ENCODE results near the gene SLC39A3. TPM values are rescaled to one million over a fixed set of nuclear protein-coding genes. Genes with fewer than 3 reads are reported as not detected.

SLC39A3 gene
- total and polyA plus RNA-seq, 2 of the 8 experiments (the other 6 are each of a cell fraction or from before 2014, with no cell fraction given), result 33.0 to 52.9 TPM

GRCh38 chr19:2761876-2762782 lies 22.3 kb upstream of the SLC39A3 start:
- H3K4me3 ChIP-seq (ENCODE audit: extremely low read depth in 1 of 4, insufficient read depth in 2 of 4, low read depth in 3 of 4, low read length in 4 of 4), result no peak overlapping the region
- no peak overlapping the region for H3K27ac ChIP-seq (ENCODE audit: low read depth, low read length)
- CTCF ChIA-PET (ENCODE audit: partially characterized antibody), result no interaction called here
- no peak overlapping the region for H2AFZ ChIP-seq (ENCODE audit: low read length)
- no peak overlapping the region for H4K91ac ChIP-seq (replicated peaks; ENCODE audit: insufficient read length, low read length)
- H3K23ac ChIP-seq (ENCODE audit: insufficient read length), result no peak overlapping the region
- no peak overlapping the region for H3K9ac ChIP-seq (replicated peaks in 1 of 4; ENCODE audit: extremely low read depth in 1 of 4, low read depth in 3 of 4, low read length in 3 of 4)
- no peak overlapping the region for H2BK12ac ChIP-seq (ENCODE audit: low read depth, low read length)
- FAIRE-seq, result no peak
- H4K8ac ChIP-seq (ENCODE audit: extremely low read depth, insufficient read depth, low read length), result no peak overlapping the region
- H3K4me1 ChIP-seq (replicated peaks in 1 of 4; ENCODE audit: control insufficient read depth in 3 of 4, insufficient read depth in 4 of 4, low read length in 3 of 4), result no peaks in the 10 kb centered on the region
- H3K79me2 ChIP-seq (ENCODE audit: control insufficient read depth in 1 of 2, insufficient read depth in 2 of 2, low read length in 2 of 2), result no peaks in the 10 kb centered on the region
- POLR2A ChIA-PET (ENCODE audit: partially characterized antibody), result no interaction called here
- H3K23me2 ChIP-seq (ENCODE audit: low read depth, low read length), result no peaks in the 10 kb centered on the region
- H4K20me1 ChIP-seq (replicated peaks in 1 of 2; ENCODE audit: control insufficient read depth in 1 of 2, insufficient read depth in 2 of 2, low read length in 2 of 2), result peaks cover 4 to 13% of the 10 kb centered on the region in 2 experiments
- no peak overlapping the region for H3K14ac ChIP-seq (ENCODE audit: insufficient read length)
- no peak overlapping the region for H2BK20ac ChIP-seq (ENCODE audit: low read length)
- no peak overlapping the region for H3K4ac ChIP-seq (replicated peaks; ENCODE audit: insufficient read length, low read depth, low read length)
- H3K4me2 ChIP-seq (ENCODE audit: insufficient read depth in 1 of 2, low read depth in 2 of 2, low read length in 2 of 2), result no peak overlapping the region
- no peak overlapping the region for H2BK15ac ChIP-seq (ENCODE audit: low read length)
- no peak overlapping the region for H2BK120ac ChIP-seq (replicated peaks; ENCODE audit: low read depth, low read length)
- TF ChIP-seq SAP30 (IDR thresholded peaks at IDR 0.05; ENCODE audit: insufficient read depth, insufficient replicate concordance, low read length), result no peak
- TF ChIP-seq ATF2 (IDR thresholded peaks at IDR 0.05; ENCODE audit: low read length), result no peak
- TF ChIP-seq KDM4A (IDR thresholded peaks at IDR 0.05; ENCODE audit: low read depth, low read length, severe bottlenecking), result no peak
- no peak for TF ChIP-seq CREB1 (IDR thresholded peaks at IDR 0.05)
- TF ChIP-seq GTF2F1 (IDR thresholded peaks at IDR 0.05; ENCODE audit: borderline replicate concordance, low read depth, low read length), result no peak
- no peak for TF ChIP-seq EP300 (IDR thresholded peaks at IDR 0.05; ENCODE audit: borderline replicate concordance in 1 of 2, low read depth in 2 of 2, low read length in 2 of 2)
- no peak for TF ChIP-seq TEAD4 (IDR thresholded peaks at IDR 0.05; ENCODE audit: low read depth, low read length)
- TF ChIP-seq KDM5A (IDR thresholded peaks at IDR 0.05; ENCODE audit: low read length), result no peak
- DNase-seq (ENCODE audit: low read depth in 1 of 2, low spot score in 2 of 2), result no peak
- H3K79me1 ChIP-seq (ENCODE audit: low read depth, low read length), result no peaks in the 10 kb centered on the region
- no peaks in the 10 kb centered on the region for H3K27me3 ChIP-seq (replicated peaks in 1 of 4; ENCODE audit: control insufficient read depth in 3 of 4, extremely low read depth in 1 of 4, insufficient read depth in 3 of 4, low read length in 3 of 4)
- no peaks in the 10 kb centered on the region for H3K9me3 ChIP-seq (ENCODE audit: insufficient read depth in 2 of 2, low read depth in 1 of 2, low read length in 1 of 2)
- 93% methylated on average over 33 of the region's 43 CpGs; no CpG with 5 or more reads in 1 of the 2 experiments for WGBS, 2 experiments (ENCODE audit: extremely low coverage in 1 of 2, insufficient coverage in 1 of 2, insufficient read length in 1 of 2, insufficient replicate concordance in 2 of 2, low coverage in 1 of 2, low lambda C conversion rate in 2 of 2, missing lambda C conversion rate in 1 of 2)
- H2BK5ac ChIP-seq (ENCODE audit: low read depth, low read length), result no peak overlapping the region
- no peak overlapping the region for H3K56ac ChIP-seq (replicated peaks; ENCODE audit: insufficient read length, low read depth, low read length)
- no peak overlapping the region for H2AK5ac ChIP-seq (ENCODE audit: low read depth, low read length)
- H3K36me3 ChIP-seq (ENCODE audit: control insufficient read depth in 2 of 4, insufficient read depth in 4 of 4, low read length in 3 of 4), result peaks cover 22 to 69% (median 39%) of the 10 kb centered on the region in 4 experiments; a peak in 7 of 8 replicates
- no peak overlapping the region for H3K18ac ChIP-seq (ENCODE audit: extremely low read depth, low read length)
- no peak overlapping the region for H4K5ac ChIP-seq (ENCODE audit: insufficient read length, low read depth, low read length)

Measured in H1 (cell line).